Measurements from ENCODE around the gene EXD1. TPM values are rescaled to one million over a fixed set of nuclear protein-coding genes. Genes with fewer than 3 reads are reported as not detected.
"Not testable (repeated sequence)": the region's sequence is repeated elsewhere in the genome, so short reads cannot be mapped to it uniquely, and the experiment has no call there.

The EXD1 gene
- total and polyA plus RNA-seq, 4 donors, result 0.04 to 0.15 (median 0.05) TPM; not detected in 1

GRCh38 chr15:41276831-41277230 lies 46.3 kb upstream of the EXD1 start:
- Histone ChIP-seq H3K4me1 (ENCODE audit: control insufficient read depth in 5 of 5, insufficient read depth in 5 of 5, low read length in 5 of 5) (no peaks in the 10 kb centered on the region), H3K27ac (ENCODE audit: low read depth in 1 of 2, low read length in 1 of 2) (peak overlapping the region in 1 of 2 donors; percentile 31), H3K27me3 (ENCODE audit: control insufficient read depth in 3 of 3, insufficient read depth in 3 of 3, low read length in 2 of 3) (no peaks in the 10 kb centered on the region), H3K4me3 (no peak overlapping the region), H3K9me3 (ENCODE audit: control insufficient read depth in 4 of 4, insufficient read depth in 3 of 4, low read length in 3 of 4) (no peaks in the 10 kb centered on the region), H3K36me3 (ENCODE audit: control insufficient read depth in 4 of 4, insufficient read depth in 4 of 4, low read length in 4 of 4) (peaks cover 0 to 29% (median 15%) of the 10 kb centered on the region in 4 donors), H3K9ac (ENCODE audit: insufficient read depth in 1 of 2, low read length in 2 of 2) (no peak overlapping the region)
- DNase-seq (no peak), ATAC-seq (ENCODE audit: insufficient read depth, low FRiP score) (no peak)
- TF ChIP-seq CTCF (IDR thresholded peaks at IDR 0.05; ENCODE audit: control extremely low read depth, extremely low read depth), result no peak

- no peak for ATAC-seq (ENCODE audit: insufficient read depth, low FRiP score)
- DNase-seq, result no peak
- Histone ChIP-seq H3K4me1 (ENCODE audit: control insufficient read depth in 5 of 5, insufficient read depth in 5 of 5, low read length in 5 of 5) (no peaks in the 10 kb centered on the region), H3K36me3 (ENCODE audit: control insufficient read depth in 4 of 4, insufficient read depth in 4 of 4, low read length in 4 of 4) (peaks cover 0 to 17% (median 14%) of the 10 kb centered on the region in 4 donors), H3K9me3 (ENCODE audit: control insufficient read depth in 4 of 4, insufficient read depth in 3 of 4, low read length in 3 of 4) (no peaks in the 10 kb centered on the region), H3K27me3 (ENCODE audit: control insufficient read depth in 3 of 3, insufficient read depth in 3 of 3, low read length in 2 of 3) (no peaks in the 10 kb centered on the region), H3K9ac (ENCODE audit: insufficient read depth in 1 of 2, low read length in 2 of 2) (no peak overlapping the region), H3K27ac (ENCODE audit: low read depth in 1 of 2, low read length in 1 of 2) (no peak overlapping the region), H3K4me3 (no peak overlapping the region)
- 97% methylated on average over 2 of the region's 2 CpGs for WGBS, 2 donors
- TF ChIP-seq CTCF (IDR thresholded peaks at IDR 0.05; ENCODE audit: control extremely low read depth, extremely low read depth), result no peak
Measured at GRCh38 chr15:41269887-41270286, 39.3 kb upstream of the EXD1 start.

GRCh38 chr15:41263891-41264351 lies 33.4 kb upstream of the EXD1 start:
- Histone ChIP-seq H3K4me3 (no peak overlapping the region), H3K9ac (ENCODE audit: insufficient read depth in 1 of 2, low read length in 2 of 2) (no peak overlapping the region), H3K27me3 (ENCODE audit: control insufficient read depth in 3 of 3, insufficient read depth in 3 of 3, low read length in 2 of 3) (no peaks in the 10 kb centered on the region), H3K9me3 (ENCODE audit: control insufficient read depth in 4 of 4, insufficient read depth in 3 of 4, low read length in 3 of 4) (no peaks in the 10 kb centered on the region), H3K27ac (ENCODE audit: low read depth in 1 of 2, low read length in 1 of 2) (peak overlapping the region in 1 of 2 donors; percentile 1), H3K36me3 (ENCODE audit: control insufficient read depth in 4 of 4, insufficient read depth in 4 of 4, low read length in 4 of 4) (peaks cover 5 to 20% (median 8%) of the 10 kb centered on the region in 4 donors), H3K4me1 (ENCODE audit: control insufficient read depth in 5 of 5, insufficient read depth in 5 of 5, low read length in 5 of 5) (peaks cover 2 to 21% (median 4%) of the 10 kb centered on the region in 5 donors)
- no peak for TF ChIP-seq CTCF (IDR thresholded peaks at IDR 0.05; ENCODE audit: control extremely low read depth, extremely low read depth)
- ATAC-seq (ENCODE audit: insufficient read depth, low FRiP score) (peak; percentile 41), DNase-seq (peak in 1 of 3 donors; percentile 22)
- 49 to 52% methylated on average over 6 of the region's 6 CpGs for WGBS, 2 donors

- peaks cover 8 to 24% (median 9%) of the 10 kb centered on the region in 4 donors for H3K36me3 ChIP-seq (ENCODE audit: control insufficient read depth in 4 of 4, insufficient read depth in 4 of 4, low read length in 4 of 4)
- 73 to 90% methylated on average over 8 of the region's 8 CpGs for WGBS, 2 donors
- no peak overlapping the region for H3K4me3 ChIP-seq
- H3K27ac ChIP-seq (ENCODE audit: low read depth in 1 of 2, low read length in 1 of 2), result no peak overlapping the region
- no peak overlapping the region for H3K9ac ChIP-seq (ENCODE audit: insufficient read depth in 1 of 2, low read length in 2 of 2)
- H3K4me1 ChIP-seq (ENCODE audit: control insufficient read depth in 5 of 5, insufficient read depth in 5 of 5, low read length in 5 of 5), result peaks cover 2 to 24% (median 4%) of the 10 kb centered on the region in 5 donors
- no peak for TF ChIP-seq CTCF (IDR thresholded peaks at IDR 0.05; ENCODE audit: control extremely low read depth, extremely low read depth)
- H3K27me3 ChIP-seq (ENCODE audit: control insufficient read depth in 3 of 3, insufficient read depth in 3 of 3, low read length in 2 of 3), result no peaks in the 10 kb centered on the region
- no peak for DNase-seq
- ATAC-seq (ENCODE audit: insufficient read depth, low FRiP score), result no peak
- H3K9me3 ChIP-seq (ENCODE audit: control insufficient read depth in 4 of 4, insufficient read depth in 3 of 4, low read length in 3 of 4), result no peaks in the 10 kb centered on the region
Measured at GRCh38 chr15:41262571-41262970, 32.0 kb upstream of the EXD1 start.

- not testable (repeated sequence) for ATAC-seq (ENCODE audit: insufficient read depth, low FRiP score); H3K9me3 ChIP-seq (ENCODE audit: control insufficient read depth in 4 of 4, insufficient read depth in 3 of 4, low read length in 3 of 4); H3K27me3 ChIP-seq (ENCODE audit: control insufficient read depth in 3 of 3, insufficient read depth in 3 of 3, low read length in 2 of 3); H3K4me3 ChIP-seq; H3K27ac ChIP-seq (ENCODE audit: low read depth in 1 of 2, low read length in 1 of 2); DNase-seq; H3K9ac ChIP-seq (ENCODE audit: insufficient read depth in 1 of 2, low read length in 2 of 2)
- Histone ChIP-seq H3K4me1 (ENCODE audit: control insufficient read depth in 5 of 5, insufficient read depth in 5 of 5, low read length in 5 of 5) (peaks cover 2 to 28% (median 4%) of the 10 kb centered on the region in 5 donors), H3K36me3 (ENCODE audit: control insufficient read depth in 4 of 4, insufficient read depth in 4 of 4, low read length in 4 of 4) (peaks cover 8 to 20% (median 10%) of the 10 kb centered on the region in 4 donors)
- 95 to 97% methylated on average over 7 of the region's 7 CpGs for WGBS, 2 donors
Measured at GRCh38 chr15:41260924-41261323, 30.4 kb upstream of the EXD1 start.

Measured in lung (tissue), 12 donors.